GM21825 (cell line): ENCODE data around the gene HDGFL3.

ENCODE experiments used
- ATAC-seq: cut with Tn5 transposase; IDR thresholded peaks from one replicate; pipeline ENCODE4 v1.9.1; 2021; ENCODE audit warnings: mild to moderate bottlenecking, moderate library complexity; ENCODE audit not compliant: unreplicated experiment

The HDGFL3 gene

DNA sequence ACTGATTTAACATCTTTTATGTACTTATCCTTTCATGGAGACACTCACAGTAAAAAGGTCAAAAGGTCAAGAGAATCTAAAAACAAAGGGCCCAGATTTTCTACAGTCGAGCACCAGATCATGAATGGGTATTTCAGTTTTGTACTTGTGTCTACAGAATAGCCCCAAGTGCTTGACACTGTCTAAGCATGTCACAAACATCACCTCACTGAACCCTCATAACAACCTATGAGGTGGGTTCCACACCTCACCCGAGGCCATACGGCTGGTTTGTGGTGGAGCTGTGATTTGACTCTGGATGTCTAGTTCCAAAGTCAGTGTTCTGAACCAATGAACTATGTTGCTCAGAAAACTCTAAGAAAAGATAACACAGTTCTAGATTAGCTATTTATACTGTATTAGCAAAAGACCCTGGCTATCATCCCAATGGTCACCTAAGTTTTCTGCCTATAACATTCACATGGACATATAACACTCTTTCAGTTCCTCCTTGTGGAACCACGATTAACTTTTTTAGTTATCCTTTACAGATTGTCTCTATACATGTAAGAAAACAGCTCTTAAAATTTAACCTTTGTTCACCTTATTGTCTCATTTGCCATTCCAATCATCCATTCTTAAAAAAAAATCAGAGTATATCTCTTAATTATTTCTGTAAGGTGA lies 74.6 kb downstream of the HDGFL3 start:
- no peak for ATAC-seq

DNA sequence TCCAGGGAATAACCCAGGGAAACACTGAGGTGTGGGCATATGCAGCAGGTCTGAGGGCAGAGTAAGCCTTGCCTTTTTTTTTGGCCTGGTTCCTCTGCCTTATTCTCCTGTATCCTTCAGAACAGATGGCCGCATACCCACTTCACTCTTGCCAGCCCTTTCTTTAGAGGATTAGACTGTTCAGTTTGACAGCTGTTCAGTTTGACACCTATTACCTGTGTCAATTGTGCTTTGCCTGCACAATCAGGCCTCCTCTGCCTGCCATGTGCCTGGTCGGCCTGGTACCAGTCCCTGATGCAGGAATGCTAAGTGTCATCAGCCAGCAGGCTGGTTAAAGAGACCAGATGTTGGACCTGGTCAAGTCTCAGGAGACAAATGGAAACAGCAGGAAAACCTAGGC lies 77.8 kb downstream of the HDGFL3 start:
- no peak for ATAC-seq

DNA sequence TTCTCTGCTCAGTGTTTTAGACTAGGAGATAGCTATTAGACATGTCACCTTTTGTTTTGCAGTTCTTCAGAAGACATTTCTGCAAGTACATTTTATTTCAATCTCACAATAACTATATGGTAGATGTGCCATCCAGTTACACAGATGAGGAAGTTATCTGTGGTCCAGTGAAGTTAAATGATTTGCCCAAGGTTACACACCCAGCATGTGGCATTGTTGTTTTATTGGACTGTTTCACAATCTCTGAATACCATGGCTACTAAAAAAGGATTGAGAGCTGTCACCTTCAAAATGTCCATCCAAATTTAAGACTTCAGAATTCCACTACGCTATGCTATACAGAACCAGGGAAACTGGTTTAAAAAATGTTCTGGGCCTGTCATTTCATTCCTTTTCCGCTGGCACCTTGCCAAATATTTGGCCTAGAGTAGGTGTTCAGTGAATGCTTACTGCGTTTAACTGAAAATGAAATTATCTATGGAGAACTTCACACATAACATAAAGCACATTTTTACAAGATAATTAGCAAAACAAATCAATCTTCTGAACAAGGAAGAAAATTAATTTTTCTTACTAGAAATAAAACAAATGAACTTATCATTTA lies 80.0 kb downstream of the HDGFL3 start:
- ATAC-seq, result no peak

DNA sequence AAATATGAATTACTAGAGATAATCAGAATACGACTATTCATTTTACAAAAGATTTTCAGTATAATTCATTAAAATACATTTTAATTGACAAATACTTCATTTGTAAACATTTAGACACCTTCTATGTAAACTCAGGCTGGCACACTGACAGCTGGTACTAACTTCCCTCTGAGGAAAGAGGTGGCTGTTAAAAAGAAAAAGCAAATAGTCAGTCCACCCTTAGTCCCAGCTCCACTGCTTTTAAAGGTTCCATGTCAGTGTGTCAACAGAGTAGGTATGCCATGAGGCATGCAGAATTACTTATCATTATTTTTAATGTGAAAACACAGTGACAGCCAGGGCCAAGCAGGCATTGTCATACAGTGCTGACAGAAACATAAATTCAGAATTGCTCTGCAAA lies 84.1 kb downstream of the HDGFL3 start:
- ATAC-seq, result no peak

- ATAC-seq, result no peak
Observed at GRCh38 chr15:83119968-83120581, 87.5 kb downstream of the HDGFL3 start.

DNA sequence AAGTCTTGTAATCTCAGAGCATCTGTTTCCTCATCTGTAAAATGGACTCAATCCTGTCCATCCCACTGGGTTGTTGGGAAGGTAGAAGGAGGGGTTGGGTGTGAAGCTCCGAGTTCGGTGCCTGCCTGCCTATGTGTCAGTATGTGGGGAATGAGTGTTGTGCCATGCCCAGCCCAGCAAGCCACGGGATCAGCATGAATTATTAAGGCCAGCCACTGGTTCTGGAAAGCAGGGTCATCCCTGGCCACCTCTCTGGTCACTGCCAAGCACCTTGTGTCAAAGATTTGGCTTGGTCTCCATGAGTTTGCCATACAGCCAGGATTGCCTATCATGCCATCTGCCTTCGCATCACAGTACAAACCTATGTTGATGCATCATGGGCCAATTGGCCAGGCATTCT lies 88.7 kb downstream of the HDGFL3 start:
- ATAC-seq, result no peak

GRCh38 chr15:83118291-83118827 lies 89.3 kb downstream of the HDGFL3 start:
- ATAC-seq, result no peak

- no peak for ATAC-seq
Observed at GRCh38 chr15:83115831-83116565, 91.6 kb downstream of the HDGFL3 start.

- ATAC-seq, result no peak
Observed at GRCh38 chr15:83115410-83115809, 92.2 kb downstream of the HDGFL3 start.

DNA sequence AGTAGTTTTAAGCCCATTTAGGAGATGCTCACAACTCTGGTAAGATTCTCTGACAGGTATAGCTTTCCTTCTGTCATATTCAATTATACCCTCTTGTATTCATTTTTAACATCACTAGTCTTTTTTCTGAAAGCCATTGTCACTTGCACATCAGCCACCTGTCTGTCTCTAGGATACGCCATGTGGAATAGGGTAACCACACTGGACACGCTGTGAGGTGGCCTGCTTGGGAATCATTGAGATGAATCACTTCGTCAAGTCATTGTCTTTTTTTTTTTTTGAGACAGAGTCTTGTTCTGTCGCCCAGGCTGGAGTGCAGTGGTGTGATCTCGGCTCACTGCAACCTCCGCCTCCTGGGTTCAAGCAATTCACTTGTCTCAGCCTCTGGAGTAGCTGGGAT lies 92.8 kb downstream of the HDGFL3 start:
- no peak for ATAC-seq

- no peak for ATAC-seq
Observed at GRCh38 chr15:83113881-83114674, 93.5 kb downstream of the HDGFL3 start.

DNA sequence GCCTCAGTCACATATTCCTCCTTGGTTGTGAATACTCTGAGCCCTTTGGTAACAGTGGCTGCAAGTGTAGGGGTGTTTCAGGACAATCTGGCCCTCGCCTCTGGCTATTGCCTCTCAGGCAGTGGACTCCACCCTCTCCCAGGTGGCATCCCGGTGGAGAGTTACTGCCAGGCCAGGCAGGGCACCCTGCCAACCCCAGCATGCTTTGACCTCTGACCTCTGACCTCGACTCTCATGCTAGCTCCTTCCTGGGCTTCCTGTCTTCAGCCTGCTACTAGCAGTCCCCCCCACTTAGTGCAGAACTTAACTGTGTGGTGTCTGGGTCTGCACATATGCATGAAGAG lies 94.7 kb downstream of the HDGFL3 start:
- ATAC-seq, result no peak

DNA sequence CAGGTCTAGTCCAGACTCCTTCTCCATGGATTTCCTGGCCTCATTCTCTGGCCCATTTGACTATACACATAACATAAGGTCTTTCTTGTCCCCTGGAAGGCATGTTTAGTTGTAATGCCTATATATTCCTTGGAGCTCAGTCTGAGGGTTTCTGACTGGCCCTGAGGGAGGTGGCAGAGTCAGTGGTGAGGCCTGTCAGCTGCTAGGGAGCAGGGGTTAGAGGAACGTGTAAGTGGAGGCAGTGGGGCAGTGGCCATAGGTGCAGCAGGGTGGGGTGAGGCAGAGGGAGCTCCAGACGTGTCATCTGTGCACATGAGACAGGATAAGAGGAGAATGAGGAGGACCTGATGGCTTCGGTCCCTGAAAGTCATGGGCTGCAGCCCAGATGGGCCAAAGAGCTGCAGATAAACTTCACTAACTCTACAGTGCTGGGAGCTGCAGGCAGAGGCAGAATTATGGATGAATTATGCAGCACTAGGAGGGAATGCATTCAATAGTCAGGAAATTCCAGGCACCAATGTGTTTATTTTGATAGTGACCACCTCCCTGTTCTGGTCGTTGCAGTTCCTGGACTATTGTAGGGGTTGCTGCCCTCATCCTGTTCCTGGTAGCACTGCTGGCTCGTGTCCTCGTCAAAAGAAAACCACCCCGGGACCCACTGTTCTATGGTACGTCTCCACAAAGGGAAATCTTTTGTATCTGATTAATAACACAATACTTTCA lies 95.2 kb downstream of the HDGFL3 start:
- ATAC-seq, result no peak

DNA sequence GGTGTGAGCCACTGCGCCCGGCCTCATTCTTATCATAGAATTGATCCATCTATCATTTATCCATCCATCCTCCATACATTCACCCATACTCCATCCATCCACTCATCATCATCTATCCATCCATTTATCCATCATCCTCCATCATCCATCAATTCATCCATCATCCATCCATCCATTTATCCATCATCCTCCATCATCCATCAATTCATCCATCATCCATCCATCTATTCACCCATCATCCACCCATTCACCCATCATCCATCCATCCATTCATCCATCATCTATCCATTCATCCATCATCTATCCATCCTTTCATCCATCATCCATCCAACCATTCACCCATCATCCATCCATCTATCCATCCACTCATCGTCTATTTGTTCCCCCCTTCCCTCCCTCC lies 96.5 kb downstream of the HDGFL3 start:
- no peak for ATAC-seq

GRCh38 chr15:83110381-83110780 lies 97.2 kb downstream of the HDGFL3 start:
- no peak for ATAC-seq

DNA sequence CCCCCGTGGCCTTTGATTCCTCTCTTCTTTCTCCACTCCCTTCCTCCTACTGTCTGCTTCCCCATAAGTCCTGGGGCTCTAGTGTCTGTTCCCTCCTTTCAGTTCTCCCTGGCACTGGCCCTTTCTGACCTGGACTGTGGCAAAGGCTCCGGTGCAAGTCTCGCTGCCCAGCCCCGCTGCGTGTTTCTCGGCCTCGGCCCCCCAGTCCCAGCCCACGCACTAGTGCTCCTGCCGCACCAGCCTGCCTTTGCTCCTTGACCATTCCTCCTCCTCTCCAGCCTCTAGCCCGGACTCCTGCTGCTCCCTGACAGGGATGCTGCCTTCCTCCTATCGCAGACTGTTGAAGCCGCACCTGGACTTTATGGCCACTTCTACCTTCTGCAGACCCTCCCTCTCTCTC lies 98.1 kb downstream of the HDGFL3 start:
- ATAC-seq, result no peak

GRCh38 chr15:83108266-83109219 lies 99.1 kb downstream of the HDGFL3 start:
- peak; percentile 74 for ATAC-seq

DNA sequence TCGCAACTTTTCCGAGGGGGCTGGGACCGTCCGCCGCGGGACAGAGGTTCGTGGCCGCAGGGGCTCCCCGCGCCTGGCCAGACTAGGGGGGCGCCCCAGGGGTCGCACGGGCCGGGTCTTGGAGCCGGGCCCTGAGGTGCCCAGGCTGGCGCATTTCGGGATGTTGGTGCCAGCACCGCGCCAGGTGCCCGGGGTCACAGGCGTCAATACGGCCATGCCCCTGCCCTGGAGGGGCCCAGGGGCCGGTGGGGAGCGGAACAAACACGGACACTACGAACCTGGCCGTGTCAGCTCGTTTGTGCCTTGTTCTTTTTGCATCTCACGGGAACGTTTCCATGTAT lies 99.8 kb downstream of the HDGFL3 start:
- ATAC-seq, result no peak
